ENCODE data around the gene SIM2.

SIM2 gene

DNA sequence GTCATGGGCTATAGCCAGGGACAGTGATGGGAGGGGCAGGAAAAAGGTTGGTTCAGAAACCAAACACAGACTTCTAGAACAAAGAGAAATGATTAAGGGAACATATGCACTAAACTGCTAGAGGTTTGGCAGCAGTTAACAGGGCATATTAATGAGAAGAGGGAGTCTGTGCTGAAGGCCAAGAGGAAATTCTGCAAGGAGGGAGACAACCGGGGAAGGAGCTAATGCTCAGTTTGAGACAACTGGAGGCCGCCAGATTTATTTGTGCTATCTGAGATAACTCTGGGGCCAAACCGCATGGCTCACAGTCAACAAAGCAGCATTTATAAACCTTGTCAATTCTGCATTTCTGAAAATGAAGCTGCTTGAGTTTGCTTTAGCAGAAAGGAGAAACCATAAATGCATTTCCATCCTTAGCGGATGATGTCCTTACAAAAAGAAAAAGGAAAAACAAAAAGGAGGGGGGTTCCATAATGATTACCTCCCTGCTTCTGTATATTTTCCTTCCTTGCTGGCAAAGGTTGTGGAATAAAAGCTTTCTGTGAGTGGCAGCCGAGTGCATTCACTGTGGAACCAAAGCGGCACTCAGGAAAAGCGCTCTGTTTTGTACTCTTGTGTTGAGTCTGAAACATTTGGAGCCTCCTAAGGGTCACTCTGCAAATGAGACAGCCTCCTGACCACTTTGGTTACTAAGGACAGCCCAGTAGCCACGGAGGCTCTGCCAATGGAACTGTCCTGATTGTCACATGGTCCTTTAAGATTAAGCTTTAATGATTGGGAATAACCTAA, 70.3 kb downstream of the SIM2 start:
- DNase-seq: no peak

GRCh38 chr21:36773117-36773516, 74.2 kb downstream of the SIM2 start:
- DNase-seq: no peak

DNA sequence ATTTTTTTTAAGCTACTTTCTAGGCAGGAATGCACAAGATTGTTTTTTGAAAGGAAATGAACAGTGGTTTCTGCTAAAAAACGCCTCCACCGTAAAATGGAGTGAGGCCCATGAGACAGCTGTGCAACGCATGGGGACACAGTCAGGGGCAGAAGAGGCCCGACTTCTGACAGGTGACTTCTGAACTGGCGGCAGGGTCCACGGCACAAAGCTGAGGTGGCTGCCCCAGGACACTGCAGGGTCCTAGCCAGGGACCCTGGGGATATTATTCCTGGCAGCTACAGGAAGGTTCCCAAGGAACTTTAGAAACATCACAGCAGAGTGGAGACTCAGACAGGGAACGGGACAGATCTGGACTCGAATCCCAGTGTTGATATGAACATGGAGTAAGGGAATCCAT, 75.1 kb downstream of the SIM2 start:
- no peak for DNase-seq

DNA sequence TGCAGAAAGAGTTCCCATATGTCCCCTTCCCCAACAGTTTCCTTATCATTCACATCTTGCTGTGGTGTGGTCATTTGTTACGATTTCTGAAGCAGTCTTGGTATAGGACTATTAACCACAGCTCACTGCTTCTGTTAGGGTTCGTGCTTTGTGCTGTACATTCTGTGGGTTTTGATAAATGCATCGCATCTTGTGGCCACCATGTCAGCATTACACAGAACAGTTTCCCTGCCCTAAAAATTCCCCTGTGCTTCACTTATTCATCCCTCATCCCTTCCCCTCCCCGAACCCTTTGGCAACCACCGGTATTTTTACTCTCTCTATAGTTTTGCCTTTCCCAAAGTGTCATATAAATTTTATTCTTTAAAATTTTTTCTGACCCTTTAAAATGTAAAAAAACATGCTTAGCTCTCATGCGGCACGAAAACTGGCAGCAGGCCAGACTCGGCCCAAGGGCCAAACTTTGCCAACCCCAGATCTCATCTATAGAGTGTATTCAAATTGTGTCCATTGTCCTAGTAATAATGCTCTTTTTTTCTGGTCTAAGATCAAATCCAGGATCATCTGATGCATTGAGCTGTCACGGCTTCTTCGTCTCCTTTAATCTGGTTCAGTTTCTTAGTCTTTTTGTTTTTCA, 78.2 kb downstream of the SIM2 start:
- no peak for DNase-seq

GRCh38 chr21:36780861-36781260, 81.9 kb downstream of the SIM2 start:
- no peak for DNase-seq

GRCh38 chr21:36783612-36784374, 84.9 kb downstream of the SIM2 start:
- no peak for DNase-seq

GRCh38 chr21:36784947-36785346, 86.0 kb downstream of the SIM2 start:
- no peak for DNase-seq

DNA sequence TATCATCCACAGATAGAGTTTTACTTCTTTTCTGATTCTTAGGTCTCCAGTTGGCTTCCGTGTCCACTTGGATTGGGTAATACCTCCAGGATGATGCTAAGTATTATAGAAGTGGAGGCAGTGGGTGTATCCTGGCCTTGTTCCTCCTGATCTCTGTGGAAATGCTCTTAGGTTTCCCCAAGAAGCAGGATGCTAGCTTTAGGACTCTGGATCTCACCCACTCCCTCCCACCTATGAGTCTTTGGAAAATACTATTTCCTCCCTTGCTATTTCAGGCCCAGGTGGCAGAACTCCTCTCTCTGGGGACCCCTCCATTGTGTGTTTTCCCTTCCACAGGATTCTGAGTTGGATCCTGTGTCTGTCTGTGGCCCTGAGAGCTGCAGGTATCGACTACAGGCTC, 86.7 kb downstream of the SIM2 start:
- no peak for DNase-seq

DNA sequence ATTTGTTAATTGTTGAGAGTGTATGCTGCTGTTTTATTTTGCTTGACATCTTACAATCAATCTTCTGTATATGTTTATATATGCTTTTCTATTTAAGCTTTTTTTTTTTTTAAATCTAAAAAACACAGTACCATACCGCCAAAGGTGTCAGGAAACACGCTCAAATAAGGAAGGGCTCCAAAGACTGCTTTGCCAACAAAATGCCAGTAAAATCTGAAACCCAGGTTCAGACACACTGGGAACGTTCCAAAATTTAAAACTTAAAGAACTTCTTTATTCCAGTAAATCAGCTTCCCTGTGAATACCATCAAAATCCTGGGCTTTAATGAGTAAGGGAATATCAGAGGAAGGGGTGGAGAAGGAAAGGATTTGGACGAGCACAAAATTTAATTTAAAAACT, 87.3 kb downstream of the SIM2 start:
- DNase-seq: no peak

DNA sequence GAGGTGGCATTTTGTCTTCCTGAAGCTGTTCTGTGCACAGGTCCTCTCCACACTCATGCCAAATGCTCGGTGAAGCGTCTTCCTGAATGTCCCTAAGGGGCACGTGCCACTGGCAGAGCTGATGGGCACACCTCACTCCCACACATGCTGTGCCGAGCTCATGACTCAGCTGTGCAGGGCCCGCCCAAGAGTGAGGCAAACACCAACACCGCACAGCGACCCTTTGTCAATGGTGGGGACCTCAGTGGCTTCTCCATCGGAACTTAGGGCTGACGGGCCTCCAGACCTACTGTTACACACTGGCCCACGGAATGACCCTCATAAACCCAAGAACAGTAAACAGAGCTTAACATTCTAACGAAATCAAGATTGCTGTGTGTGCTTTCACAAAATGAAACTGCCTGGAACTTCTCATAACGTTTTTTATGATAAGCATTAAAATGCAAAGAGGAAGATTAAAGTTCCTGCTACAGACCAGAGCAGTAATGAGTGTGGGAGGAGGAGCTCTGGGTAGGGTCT, 89.3 kb downstream of the SIM2 start:
- no peak for DNase-seq

DNA sequence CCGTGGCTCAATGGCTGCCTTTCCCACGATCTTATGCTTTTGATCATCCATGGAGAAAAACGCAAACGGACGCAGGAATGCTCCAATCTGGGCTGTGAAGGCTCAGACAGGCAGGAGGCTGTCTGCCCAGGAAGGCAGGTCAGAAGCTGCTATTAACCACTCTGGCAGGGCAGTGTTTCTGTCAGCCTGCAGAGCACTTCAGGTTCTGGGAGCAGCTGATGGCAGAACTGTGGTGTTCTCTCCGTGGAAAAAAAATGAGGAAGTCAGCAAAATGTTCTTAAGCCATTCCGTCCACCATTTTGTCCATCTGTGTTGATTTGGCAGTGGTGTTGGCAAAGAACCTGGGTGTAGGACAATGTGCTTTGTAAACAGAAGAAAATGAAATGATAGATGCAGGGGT, 91.7 kb downstream of the SIM2 start:
- DNase-seq: no peak

GRCh38 chr21:36791180-36791579, 92.3 kb downstream of the SIM2 start:
- DNase-seq: no peak

DNA sequence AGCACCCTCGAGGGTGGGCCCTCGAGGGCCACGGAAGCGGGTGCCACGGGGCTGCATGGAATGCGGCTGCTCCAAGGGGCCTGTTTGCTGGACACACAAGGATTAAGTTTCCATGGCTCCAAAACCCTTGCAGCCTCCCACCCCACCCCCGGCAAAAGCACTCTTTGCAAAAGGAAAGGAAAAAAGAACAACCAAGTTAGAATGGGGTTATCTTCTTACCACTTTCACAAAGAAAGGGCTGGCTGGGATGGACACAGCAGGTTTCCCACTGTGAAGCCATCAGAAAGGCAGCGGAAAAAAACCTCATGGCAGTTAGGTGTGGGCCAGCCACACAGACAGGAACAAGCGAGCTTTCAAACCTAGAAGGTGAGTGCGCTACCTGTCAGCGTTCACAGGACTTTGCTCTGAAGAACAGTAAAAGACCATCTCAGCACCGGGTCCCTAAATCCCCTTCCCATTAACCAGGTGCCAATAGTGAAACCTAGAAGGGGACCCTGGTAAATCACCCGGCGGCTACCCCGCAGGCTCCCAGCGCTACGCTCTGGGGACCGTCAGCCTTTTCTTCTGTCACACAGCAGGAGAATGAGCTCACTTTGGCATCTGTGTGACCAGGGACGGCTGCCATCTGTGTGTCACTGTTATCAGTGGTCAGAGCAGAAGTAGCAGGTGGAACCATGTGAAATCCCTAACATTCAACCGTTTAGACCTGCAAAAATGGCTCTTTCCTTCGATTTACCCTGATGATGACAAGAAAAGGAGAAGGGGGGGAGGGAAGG, 93.0 kb downstream of the SIM2 start:
- no peak for DNase-seq

GRCh38 chr21:36792505-36792967, 93.6 kb downstream of the SIM2 start:
- DNase-seq: no peak

DNA sequence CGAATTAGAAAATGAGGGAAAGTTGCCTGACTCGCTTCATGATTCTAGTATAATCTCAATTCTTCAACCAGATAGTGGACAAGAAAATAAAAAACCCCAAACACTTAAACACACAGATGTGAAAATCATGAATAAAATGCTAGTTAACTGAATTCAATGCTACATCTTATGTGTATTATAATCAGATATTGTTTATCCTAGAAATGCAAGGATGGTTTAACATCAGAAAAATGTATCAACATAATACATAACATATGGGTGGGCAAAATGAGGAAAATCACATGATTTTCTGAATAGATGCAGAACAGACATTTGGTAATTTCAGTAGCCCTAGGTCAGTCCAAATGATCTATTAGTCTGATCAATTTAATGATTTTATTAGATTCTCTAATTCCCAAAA, 97.2 kb downstream of the SIM2 start:
- no peak for DNase-seq

DNA sequence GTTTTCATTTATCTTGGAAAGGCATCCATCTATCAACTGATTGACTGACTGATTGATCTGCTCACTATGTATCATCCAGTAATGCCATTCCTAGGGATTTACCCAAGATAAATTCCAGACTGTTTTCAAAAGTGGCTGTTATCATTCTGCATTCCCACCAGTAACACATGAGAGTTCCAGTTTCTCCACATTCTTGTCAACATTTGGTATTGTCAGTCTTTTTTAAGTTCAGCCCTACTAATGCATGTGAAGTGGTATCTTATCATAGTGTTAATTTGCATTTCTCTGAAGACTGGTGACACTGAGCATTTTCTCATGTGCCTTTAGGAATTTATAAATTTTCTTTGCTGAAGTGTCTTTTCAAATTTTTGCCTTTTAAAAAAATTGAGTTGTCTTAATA, 99.6 kb downstream of the SIM2 start:
- DNase-seq: no peak
